Gastroesophageal sphincter (tissue), 3 donors: ENCODE results near the gene KCNIP4.

ENCODE experiments used
- EP300 ChIP-seq: sonication (generic); formaldehyde crosslinking; IDR thresholded peaks from one replicate; pipeline ENCODE4 v1.6.1; 2017; ENCODE audit warnings: antibody characterized with exemption, mild to moderate bottlenecking
- POLR2A ChIP-seq, 2 donors: fragments of 450-650 bp; IDR thresholded peaks; one replicate each; pipeline ENCODE4 v1.6.1; 2017; ENCODE audit warnings: antibody characterized with exemption in 2 of 2, mild to moderate bottlenecking in 2 of 2, moderate library complexity in 1 of 2
- TF ChIP-seq, protein P1 (sequence below), 4 experiments: fragments of 200-600 bp in 2 of 4; fragments of 450-650 bp in 2 of 4; sonication (generic) in 1 of 4; IDR thresholded peaks; one replicate each; pipeline ENCODE4 v1.5.1; 2017 to 2019; ENCODE audit warnings: antibody characterized with exemption in 4 of 4, mild to moderate bottlenecking in 2 of 4, moderate library complexity in 2 of 4

DNA sequence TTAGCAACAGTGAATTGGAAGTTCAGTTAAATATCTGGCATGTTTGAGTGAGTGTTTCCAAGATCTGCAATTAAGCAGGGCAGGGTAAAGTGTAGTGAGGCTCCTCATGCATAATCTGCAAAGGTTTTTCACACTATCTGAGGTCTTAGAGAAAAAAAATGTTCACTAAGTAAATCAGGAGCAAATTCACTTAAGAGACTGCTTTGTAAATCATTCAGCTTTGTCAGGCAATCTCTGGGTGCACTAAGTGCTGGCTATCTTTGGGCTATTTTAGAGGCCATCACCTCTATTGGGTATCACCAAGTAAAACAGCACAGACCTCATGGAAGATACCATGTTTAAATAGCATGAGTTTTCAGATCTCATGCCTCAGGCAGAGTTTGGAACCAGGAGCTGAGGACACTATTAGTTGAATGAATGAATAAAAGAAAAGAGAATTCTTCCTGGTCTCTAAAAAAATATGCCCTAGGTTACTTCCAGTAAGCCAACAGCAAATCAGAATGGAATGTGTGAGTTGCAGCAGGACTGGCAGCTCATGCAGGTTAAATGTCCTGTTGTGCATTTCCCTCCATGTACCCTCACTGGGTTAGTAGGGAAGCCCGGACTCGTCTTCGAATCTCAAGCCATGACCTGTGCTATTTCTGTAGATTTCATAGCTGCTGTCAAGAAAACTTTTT is 195.3 kb downstream of the KCNIP4 start:
- TF ChIP-seq, protein P1, sequence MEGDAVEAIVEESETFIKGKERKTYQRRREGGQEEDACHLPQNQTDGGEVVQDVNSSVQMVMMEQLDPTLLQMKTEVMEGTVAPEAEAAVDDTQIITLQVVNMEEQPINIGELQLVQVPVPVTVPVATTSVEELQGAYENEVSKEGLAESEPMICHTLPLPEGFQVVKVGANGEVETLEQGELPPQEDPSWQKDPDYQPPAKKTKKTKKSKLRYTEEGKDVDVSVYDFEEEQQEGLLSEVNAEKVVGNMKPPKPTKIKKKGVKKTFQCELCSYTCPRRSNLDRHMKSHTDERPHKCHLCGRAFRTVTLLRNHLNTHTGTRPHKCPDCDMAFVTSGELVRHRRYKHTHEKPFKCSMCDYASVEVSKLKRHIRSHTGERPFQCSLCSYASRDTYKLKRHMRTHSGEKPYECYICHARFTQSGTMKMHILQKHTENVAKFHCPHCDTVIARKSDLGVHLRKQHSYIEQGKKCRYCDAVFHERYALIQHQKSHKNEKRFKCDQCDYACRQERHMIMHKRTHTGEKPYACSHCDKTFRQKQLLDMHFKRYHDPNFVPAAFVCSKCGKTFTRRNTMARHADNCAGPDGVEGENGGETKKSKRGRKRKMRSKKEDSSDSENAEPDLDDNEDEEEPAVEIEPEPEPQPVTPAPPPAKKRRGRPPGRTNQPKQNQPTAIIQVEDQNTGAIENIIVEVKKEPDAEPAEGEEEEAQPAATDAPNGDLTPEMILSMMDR (IDR thresholded peaks at IDR 0.05) = no peak
- TF ChIP-seq EP300 (no peak), POLR2A (IDR thresholded peaks at IDR 0.05) (no peak)
